D721Med (cell line): ENCODE data around the gene DNAJC11.
"Not testable (repeated sequence)": the region's sequence is repeated elsewhere in the genome, so short reads cannot be mapped to it uniquely, and the experiment has no call there.

Experiments used
- DNase-seq: peaks from one replicate; pipeline ENCODE4 v3.0.0; 2011; ENCODE audit warnings: low spot score; ENCODE audit not compliant: insufficient read length
- FAIRE-seq: peaks from 2 replicates; lab custom pipeline; 2011; peaks lifted over from hg19 to GRCh38; lab: Jason Lieb, UNC
- CTCF ChIP-seq: IDR thresholded peaks from 2 replicates; pipeline ENCODE4 v1.5.1; 2012; ENCODE audit warnings: mild to moderate bottlenecking, control low read depth; ENCODE audit not compliant: insufficient read depth; ENCODE audit errors: missing control alignments

The DNAJC11 gene

GRCh38 chr1:6653436-6654290 is 48.0 kb downstream of the DNAJC11 start:
- DNase-seq = no peak
- FAIRE-seq = no peak
- no peak for TF ChIP-seq CTCF

GRCh38 chr1:6652986-6653385 is 48.6 kb downstream of the DNAJC11 start:
- no peak for TF ChIP-seq CTCF
- DNase-seq (no peak), FAIRE-seq (no peak)

GRCh38 chr1:6651909-6652308 is 49.7 kb downstream of the DNAJC11 start:
- DNase-seq (no peak), FAIRE-seq (no peak)
- TF ChIP-seq CTCF = no peak

- DNase-seq (no peak), FAIRE-seq (no peak)
- no peak for TF ChIP-seq CTCF
Observed at GRCh38 chr1:6648556-6648955, 53.1 kb downstream of the DNAJC11 start.

GRCh38 chr1:6646499-6647148 is 55.0 kb downstream of the DNAJC11 start:
- TF ChIP-seq CTCF = peak; percentile 39
- DNase-seq (no peak), FAIRE-seq (no peak)

- FAIRE-seq = no peak
- DNase-seq = no peak
- no peak for TF ChIP-seq CTCF
Observed at GRCh38 chr1:6645018-6645417, 56.6 kb downstream of the DNAJC11 start.

- not testable (repeated sequence) for DNase-seq, FAIRE-seq
Observed at GRCh38 chr1:6640867-6641266, 60.7 kb downstream of the DNAJC11 start.
